Activated CD8-positive, alpha-beta memory T cell treated with anti-CD3 and anti-CD28 coated beads for 36 hours (primary cell): ENCODE measurements around the gene KRTAP2-3. TPM values are rescaled to one million over a fixed set of nuclear protein-coding genes. Genes with fewer than 3 reads are reported as not detected.

ENCODE experiments used
- CTCF ChIA-PET: fragments of 350-600 bp; sonication (Branson Sonifier 250); formaldehyde crosslinking; loops from one replicate; lab custom pipeline; 2021; ENCODE audit warnings: antibody characterized with exemption; lab: Charles Lee
- POLR2A ChIA-PET: fragments of 350-600 bp; sonication (Branson Sonifier 250); formaldehyde crosslinking; loops from one replicate; lab custom pipeline; 2021; ENCODE audit warnings: antibody characterized with exemption; lab: Charles Lee
- total RNA-seq, 2 experiments: library from RNA; stranded (reverse); gene quantifications; one replicate each; pipeline ENCODE4 v1.2.3, GENCODE V29; 2021

Gene KRTAP2-3
- total RNA-seq, 2 experiments from 2014 or later: not detected

GRCh38 chr17:41009301-41009760 is 50.6 kb downstream of the KRTAP2-3 start:
- ChIA-PET CTCF (interaction anchor here (1.0 kb wide), 1 partner anchor 17 kb away, joined by 3 read pairs; the partner anchor contains the start of gene KRTAP1-5), POLR2A (no interaction called here)

Other genes starting within 250 kb of the KRTAP2-3 start
- 10 to 100 TPM; 44.6 to 45.2 TPM for gene KRT10, start 237.5 kb downstream of the KRTAP2-3 start, total RNA-seq
- gene KRT12, start 192.9 kb downstream of the KRTAP2-3 start, total RNA-seq: not detected
- gene KRT20, start 174.9 kb downstream of the KRTAP2-3 start, total RNA-seq: not detected
- not detected for gene KRT23, start 122.5 kb downstream of the KRTAP2-3 start, total RNA-seq
- gene KRT39, start 93.2 kb downstream of the KRTAP2-3 start, total RNA-seq: not detected
- not detected for gene KRT40, start 75.8 kb downstream of the KRTAP2-3 start, total RNA-seq
- not detected for gene KRTAP3-3, start 66.0 kb downstream of the KRTAP2-3 start, total RNA-seq
- gene KRTAP3-2, start 60.2 kb downstream of the KRTAP2-3 start, total RNA-seq: not detected
- gene KRTAP3-1, start 51.0 kb downstream of the KRTAP2-3 start, total RNA-seq: not detected
- not detected for gene KRTAP1-5, start 32.9 kb downstream of the KRTAP2-3 start, total RNA-seq
- not detected for gene KRTAP1-4, start 29.9 kb downstream of the KRTAP2-3 start, total RNA-seq
- gene KRTAP1-3, start 25.2 kb downstream of the KRTAP2-3 start, total RNA-seq: not detected
- not detected for gene KRTAP1-1, start 18.7 kb downstream of the KRTAP2-3 start, total RNA-seq
- not detected for gene KRTAP2-1, start 12.8 kb downstream of the KRTAP2-3 start, total RNA-seq
- gene KRTAP2-2, start 4.9 kb downstream of the KRTAP2-3 start, total RNA-seq: not detected
- gene KRTAP2-4, start 5.8 kb upstream of the KRTAP2-3 start, total RNA-seq: not detected
- not detected for gene KRTAP4-7, start 24.0 kb upstream of the KRTAP2-3 start, total RNA-seq
- not detected for gene KRTAP4-8, start 38.0 kb upstream of the KRTAP2-3 start, total RNA-seq
- not detected for gene KRTAP4-16, start 42.1 kb upstream of the KRTAP2-3 start, total RNA-seq
- gene KRTAP4-9, start 45.3 kb upstream of the KRTAP2-3 start, total RNA-seq: not detected
- gene KRTAP4-11, start 58.3 kb upstream of the KRTAP2-3 start, total RNA-seq: not detected
- not detected for gene KRTAP4-12, start 64.1 kb upstream of the KRTAP2-3 start, total RNA-seq
- gene KRTAP4-6, start 80.4 kb upstream of the KRTAP2-3 start, total RNA-seq: not detected
- gene KRTAP4-5, start 89.7 kb upstream of the KRTAP2-3 start, total RNA-seq: not detected
- not detected for gene KRTAP4-4, start 100.6 kb upstream of the KRTAP2-3 start, total RNA-seq
- gene KRTAP4-3, start 108.1 kb upstream of the KRTAP2-3 start, total RNA-seq: not detected
- not detected for gene KRTAP4-2, start 118.1 kb upstream of the KRTAP2-3 start, total RNA-seq
- not detected for gene KRTAP4-1, start 124.8 kb upstream of the KRTAP2-3 start, total RNA-seq
- gene KRTAP9-1, start 129.8 kb upstream of the KRTAP2-3 start, total RNA-seq: not detected
- gene KRTAP9-2, start 166.5 kb upstream of the KRTAP2-3 start, total RNA-seq: not detected
- not detected for gene KRTAP9-3, start 172.3 kb upstream of the KRTAP2-3 start, total RNA-seq
- gene KRTAP9-8, start 177.9 kb upstream of the KRTAP2-3 start, total RNA-seq: not detected
- not detected for gene KRTAP9-4, start 189.6 kb upstream of the KRTAP2-3 start, total RNA-seq
- gene KRTAP9-9, start 195.3 kb upstream of the KRTAP2-3 start, total RNA-seq: not detected
- not detected for gene KRTAP9-6, start 205.3 kb upstream of the KRTAP2-3 start, total RNA-seq
- gene KRTAP9-7, start 215.6 kb upstream of the KRTAP2-3 start, total RNA-seq: not detected
- not detected for gene KRTAP29-1, start 242.7 kb upstream of the KRTAP2-3 start, total RNA-seq
- not detected for gene KRTAP16-1, start 249.2 kb upstream of the KRTAP2-3 start, total RNA-seq